Keratinocyte (primary cell): ENCODE results near the gene DACT1. TPM values are rescaled to one million over a fixed set of nuclear protein-coding genes. Genes with fewer than 3 reads are reported as not detected.

Experiments
- DNase-seq: peaks from one replicate; pipeline ENCODE4 v3.0.0-alpha.2; 2011; ENCODE audit warnings: low read depth, missing footprints, low spot score
- FAIRE-seq: peaks from 2 replicates; lab custom pipeline; 2011; peaks lifted over from hg19 to GRCh38; lab: Jason Lieb, UNC
- H2AFZ ChIP-seq: 2 replicates; pipeline ENCODE4 v1.6.0; 2012; ENCODE audit warnings: low read length, control low read depth, inconsistent platforms; ENCODE audit not compliant: control insufficient read depth
- H3K27ac ChIP-seq: 2 replicates; pipeline ENCODE4 v1.5.1; 2011; ENCODE audit warnings: low read length; ENCODE audit not compliant: control insufficient read depth, insufficient read depth
- H3K27me3 ChIP-seq: 3 replicates; pipeline ENCODE4 v1.6.0; 2011; ENCODE audit warnings: low read length; ENCODE audit not compliant: control insufficient read depth, insufficient read depth; ENCODE audit errors: extremely low read depth
- H3K36me3 ChIP-seq, 2 experiments: 2 replicates in 1 of 2; 3 replicates in 1 of 2; pipeline ENCODE4 v1.5.1; 2011; ENCODE audit warnings: low read length in 2 of 2, mild to moderate bottlenecking in 1 of 2; ENCODE audit not compliant: control insufficient read depth in 2 of 2, insufficient read depth in 2 of 2; ENCODE audit errors: extremely low read depth in 1 of 2
- H3K4me1 ChIP-seq: 3 replicates; pipeline ENCODE4 v1.5.1; 2011; ENCODE audit warnings: low read length; ENCODE audit not compliant: control insufficient read depth, insufficient read depth; ENCODE audit errors: extremely low read depth
- H3K4me2 ChIP-seq: 3 replicates; pipeline ENCODE4 v1.6.0; 2011; ENCODE audit warnings: low read depth, low read length; ENCODE audit not compliant: control insufficient read depth, insufficient read depth; ENCODE audit errors: extremely low read depth
- H3K4me3 ChIP-seq, 3 experiments: fragments of 200-600 bp in 1 of 3; sonication (generic) in 1 of 3; 2 replicates in 2 of 3; 3 replicates in 1 of 3; pipeline ENCODE4 v1.5.1; 2011 to 2016; ENCODE audit warnings: low read length in 3 of 3, mild to moderate bottlenecking in 3 of 3, control low read depth in 2 of 3, inconsistent platforms in 1 of 3, low read depth in 1 of 3, mixed read lengths in 1 of 3, mixed run types in 1 of 3, moderate library complexity in 1 of 3; ENCODE audit not compliant: control insufficient read depth in 2 of 3, insufficient read depth in 2 of 3; ENCODE audit errors: extremely low read depth in 1 of 3
- H3K79me2 ChIP-seq: 2 replicates; pipeline ENCODE4 v1.6.0; 2012; ENCODE audit warnings: low read length; ENCODE audit not compliant: control insufficient read depth, insufficient read depth
- H3K9ac ChIP-seq: 3 replicates; pipeline ENCODE4 v1.6.0; 2011; ENCODE audit warnings: low read length; ENCODE audit not compliant: control insufficient read depth, insufficient read depth; ENCODE audit errors: extremely low read depth
- H3K9me1 ChIP-seq: 3 replicates; pipeline ENCODE4 v1.6.0; 2011; ENCODE audit warnings: low read length; ENCODE audit not compliant: control insufficient read depth, insufficient read depth; ENCODE audit errors: extremely low read depth
- H3K9me3 ChIP-seq: 2 replicates; pipeline ENCODE4 v1.5.1; 2012; ENCODE audit warnings: low read depth, low read length; ENCODE audit not compliant: control insufficient read depth
- H4K20me1 ChIP-seq: 3 replicates; pipeline ENCODE4 v1.6.0; 2011; ENCODE audit warnings: low read length; ENCODE audit not compliant: control insufficient read depth, insufficient read depth; ENCODE audit errors: extremely low read depth
- CTCF ChIP-seq, 3 experiments: IDR thresholded peaks in 1 of 3; conservative IDR thresholded peaks in 1 of 3; optimal IDR thresholded peaks in 1 of 3; 2 replicates in 2 of 3; 3 replicates in 1 of 3; pipeline versions ENCODE3 to v1.5.1; 2011; ENCODE audit warnings: low read length in 3 of 3, mild to moderate bottlenecking in 3 of 3, moderate library complexity in 2 of 3, control low read depth in 1 of 3, inconsistent platforms in 1 of 3; ENCODE audit not compliant: insufficient read depth in 2 of 3; ENCODE audit errors: extremely low read depth in 1 of 3
- EZH2 ChIP-seq: IDR thresholded peaks from one replicate; pipeline ENCODE4 v1.6.1; 2012; ENCODE audit warnings: inconsistent platforms, mild to moderate bottlenecking, low read length, moderate library complexity
- dilution Hi-C: fragments of 300-500 bp; cut with MboI; formaldehyde crosslinking; loops from one replicate; pipeline ENCODE4 v1.7.0; 2020; ENCODE audit warnings: low sequenced_read_pairs; ENCODE audit not compliant: extremely low pct_ligation_motif_present
- polyA plus RNA-seq, 5 experiments: library from polyadenylated mRNA; depleted of rRNA in 3 of 5; stranded (reverse) in 3 of 5; stranded (forward) in 1 of 5; unstranded in 1 of 5; fragments of >200 nt; gene quantifications; 1 replicate in 1 of 5; 2 replicates in 3 of 5; 3 replicates in 1 of 5; pipeline versions ENCODE4 v1.2.1 to v1.2.3, GENCODE V29; 2011 to 2012; ENCODE audit warnings: missing spikeins in 2 of 5, low read depth in 1 of 5, low replicate concordance in 1 of 5

DACT1 gene
- polyA plus RNA-seq, 1 donor (not counting 4 experiments of a cell fraction or from before 2014, with no cell fraction given): 0.10 TPM

GRCh38 chr14:58628406-58628805 is 9.4 kb upstream of the DACT1 start:
- no peak overlapping the region for H2AFZ ChIP-seq
- TF ChIP-seq CTCF (optimal IDR thresholded peaks at IDR 0.05 in 1 of 3, IDR thresholded peaks at IDR 0.05 in 1 of 3, conservative IDR thresholded peaks at IDR 0.05 in 1 of 3; ENCODE audit: extremely low read depth in 1 of 3, insufficient read depth in 2 of 3, low read length in 3 of 3) (no peak), EZH2 (no peak)
- H3K9me3 ChIP-seq: no peaks in the 10 kb centered on the region
- FAIRE-seq (no peak), DNase-seq (no peak)
- H3K9me1 ChIP-seq: no peaks in the 10 kb centered on the region
- H3K36me3 ChIP-seq: no peaks in the 10 kb centered on the region
- dilution Hi-C loops: no loop called here
- H3K4me2 ChIP-seq: no peak overlapping the region
- H3K27me3 ChIP-seq: peaks cover 13% of the 10 kb centered on the region
- H3K9ac ChIP-seq: no peak overlapping the region
- no peaks in the 10 kb centered on the region for H3K4me1 ChIP-seq
- H4K20me1 ChIP-seq: no peaks in the 10 kb centered on the region
- H3K27ac ChIP-seq: no peak overlapping the region
- no peaks in the 10 kb centered on the region for H3K79me2 ChIP-seq
- H3K4me3 ChIP-seq: no peak overlapping the region

- Histone ChIP-seq H4K20me1 (no peaks in the 10 kb centered on the region), H3K9me3 (no peaks in the 10 kb centered on the region), H2AFZ (no peak overlapping the region), H3K79me2 (no peaks in the 10 kb centered on the region), H3K4me2 (no peak overlapping the region), H3K9me1 (no peaks in the 10 kb centered on the region), H3K4me3 (no peak overlapping the region), H3K27ac (no peak overlapping the region), H3K9ac (no peak overlapping the region), H3K27me3 (peaks cover 19% of the 10 kb centered on the region), H3K4me1 (no peaks in the 10 kb centered on the region), H3K36me3 (no peaks in the 10 kb centered on the region)
- no peak for FAIRE-seq
- dilution Hi-C loops: no loop called here
- DNase-seq: no peak
- TF ChIP-seq CTCF (optimal IDR thresholded peaks at IDR 0.05 in 1 of 3, IDR thresholded peaks at IDR 0.05 in 1 of 3, conservative IDR thresholded peaks at IDR 0.05 in 1 of 3; ENCODE audit: extremely low read depth in 1 of 3, insufficient read depth in 2 of 3, low read length in 3 of 3): no peak
- TF ChIP-seq EZH2: no peak
Measured at GRCh38 chr14:58629281-58629680, 8.5 kb upstream of the DACT1 start.
